ENCODE measurements around the gene SYNGR4. TPM values are rescaled to one million over a fixed set of nuclear protein-coding genes. Genes with fewer than 3 reads are reported as not detected.

SYNGR4 gene
- total RNA-seq, 4 donors from 2014 or later: not detected

- TF ChIP-seq CTCF (IDR thresholded peaks at IDR 0.05; ENCODE audit: low read depth): no peak
These were observed 14.9 kb downstream of the SYNGR4 start for GRCh38 chr19:48379058-48379457.

DNA sequence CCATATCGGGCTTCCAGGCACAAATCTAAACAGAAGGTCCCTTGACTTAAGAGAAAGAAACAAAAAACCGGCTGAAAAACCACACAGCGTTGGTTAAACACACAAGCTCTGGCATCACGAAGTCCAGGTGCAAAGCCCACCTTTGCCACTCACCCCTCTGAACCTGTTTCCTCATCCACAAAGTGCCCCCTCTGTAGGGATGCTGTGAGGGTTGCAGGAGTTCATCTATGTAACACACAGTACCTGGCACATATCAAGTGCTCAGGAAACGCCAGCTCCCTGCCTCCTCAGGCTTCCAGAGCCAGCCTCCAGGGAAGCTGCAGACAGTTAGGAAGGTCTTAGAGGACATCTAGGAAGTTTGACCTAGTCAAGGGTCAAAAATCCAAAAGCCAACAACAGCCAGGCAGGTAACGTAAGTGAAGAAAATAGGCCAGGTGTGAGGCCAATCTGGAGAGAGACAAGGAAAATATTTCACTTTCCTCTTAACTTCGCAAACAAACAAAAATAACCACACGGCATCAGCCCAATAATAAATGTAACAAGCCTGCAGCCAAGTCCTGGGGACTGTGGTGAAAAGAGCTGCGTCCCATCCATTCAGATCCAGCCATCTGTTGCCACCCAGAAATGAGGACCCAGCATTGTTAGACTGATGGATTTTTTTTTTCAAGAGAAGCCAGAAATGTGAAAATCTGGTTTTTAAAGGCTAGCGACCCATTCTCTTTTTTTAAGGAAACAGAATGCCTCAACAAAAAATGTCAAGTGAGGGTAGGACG is 17.2 kb downstream of the SYNGR4 start:
- no peak for TF ChIP-seq CTCF (IDR thresholded peaks at IDR 0.05; ENCODE audit: low read depth)

DNA sequence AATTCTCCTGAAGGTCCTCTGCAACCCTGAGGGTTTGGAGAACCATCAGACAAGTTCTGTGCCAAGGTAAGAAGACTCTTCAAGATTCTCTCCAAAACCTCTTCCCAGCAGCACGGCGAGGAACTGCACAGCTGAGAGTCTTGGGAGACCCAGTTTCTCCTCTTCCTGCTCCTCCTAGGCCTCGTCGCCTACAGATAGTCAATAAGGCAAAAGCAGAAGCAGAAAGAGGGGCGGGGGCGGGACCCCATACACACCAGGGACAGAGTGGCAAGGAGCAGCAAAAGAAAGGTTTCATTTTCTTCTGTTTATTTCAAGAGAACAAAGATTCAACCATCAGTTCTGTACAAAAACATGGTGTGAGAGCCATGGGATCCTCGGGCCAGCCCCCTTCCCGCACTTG is 18.1 kb downstream of the SYNGR4 start:
- no peak for TF ChIP-seq CTCF (IDR thresholded peaks at IDR 0.05; ENCODE audit: low read depth)

- TF ChIP-seq CTCF (IDR thresholded peaks at IDR 0.05; ENCODE audit: low read depth): no peak
These were observed 21.4 kb downstream of the SYNGR4 start for GRCh38 chr19:48385461-48386087.

GRCh38 chr19:48386981-48387380 is 22.8 kb downstream of the SYNGR4 start:
- no peak for TF ChIP-seq CTCF (IDR thresholded peaks at IDR 0.05; ENCODE audit: low read depth)

- TF ChIP-seq CTCF (IDR thresholded peaks at IDR 0.05; ENCODE audit: low read depth): no peak
These were observed 26.3 kb downstream of the SYNGR4 start for GRCh38 chr19:48390188-48391099.
